Measurements from ENCODE around the gene UTP11. TPM values are rescaled to one million over a fixed set of nuclear protein-coding genes. Genes with fewer than 3 reads are reported as not detected.
A peak's percentile ranks its signal among the peaks of the same experiment; 100 is the strongest.

Gene UTP11
- total and polyA plus RNA-seq, 2 donors: 43.5 to 45.4 TPM

DNA sequence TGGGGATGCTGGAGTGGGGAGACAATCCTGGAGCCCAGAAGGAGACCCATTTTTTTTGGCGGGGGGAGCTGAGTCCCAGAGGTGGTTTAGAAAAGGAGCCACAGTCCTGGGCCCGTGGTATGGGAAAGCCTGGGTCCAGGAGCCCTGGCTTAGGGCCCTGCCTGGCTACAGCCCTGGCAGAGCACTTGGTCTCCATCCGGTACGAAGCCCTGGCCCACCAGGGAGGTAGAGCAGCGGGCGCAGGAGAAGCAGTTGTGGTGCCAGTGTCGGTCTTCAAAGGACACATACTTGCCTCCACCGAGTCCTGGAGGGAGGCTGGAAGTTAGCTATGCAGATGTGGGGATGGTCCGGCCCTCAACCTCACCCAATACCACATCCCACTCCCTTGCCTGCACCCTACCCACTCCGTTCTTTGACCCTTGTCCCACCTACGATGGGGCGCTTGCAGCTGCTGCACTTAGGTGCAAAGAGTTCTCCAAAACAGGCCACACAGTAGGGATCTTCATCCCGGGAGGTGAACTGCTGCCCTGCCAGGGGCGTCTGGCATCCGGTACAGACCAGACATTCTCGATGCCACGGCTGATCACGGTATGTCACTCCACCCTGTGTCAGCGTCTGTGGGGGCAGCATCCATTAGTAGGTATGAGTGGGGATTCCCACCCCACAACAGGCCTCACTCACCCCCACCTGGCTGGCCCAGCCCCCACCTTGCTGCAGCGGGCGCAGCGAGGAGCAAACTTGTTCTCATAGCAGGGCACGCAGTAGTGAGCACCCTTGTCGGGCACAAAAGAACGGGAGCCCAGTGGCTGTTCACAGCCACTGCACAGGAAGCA is 15.1 kb upstream of the UTP11 start:
- DNase-seq (ENCODE audit: extremely low spot score): no peak
- Histone ChIP-seq H3K4me3 (ENCODE audit: low read depth, low read length) (no peak overlapping the region), H3K27ac (ENCODE audit: low read depth) (peak overlapping the region; percentile 70), H3K4me1 (ENCODE audit: insufficient read depth) (no peaks in the 10 kb centered on the region), H3K36me3 (ENCODE audit: insufficient read depth) (no peaks in the 10 kb centered on the region)
- WGBS: 83% methylated on average over 25 of the region's 25 CpGs

DNA sequence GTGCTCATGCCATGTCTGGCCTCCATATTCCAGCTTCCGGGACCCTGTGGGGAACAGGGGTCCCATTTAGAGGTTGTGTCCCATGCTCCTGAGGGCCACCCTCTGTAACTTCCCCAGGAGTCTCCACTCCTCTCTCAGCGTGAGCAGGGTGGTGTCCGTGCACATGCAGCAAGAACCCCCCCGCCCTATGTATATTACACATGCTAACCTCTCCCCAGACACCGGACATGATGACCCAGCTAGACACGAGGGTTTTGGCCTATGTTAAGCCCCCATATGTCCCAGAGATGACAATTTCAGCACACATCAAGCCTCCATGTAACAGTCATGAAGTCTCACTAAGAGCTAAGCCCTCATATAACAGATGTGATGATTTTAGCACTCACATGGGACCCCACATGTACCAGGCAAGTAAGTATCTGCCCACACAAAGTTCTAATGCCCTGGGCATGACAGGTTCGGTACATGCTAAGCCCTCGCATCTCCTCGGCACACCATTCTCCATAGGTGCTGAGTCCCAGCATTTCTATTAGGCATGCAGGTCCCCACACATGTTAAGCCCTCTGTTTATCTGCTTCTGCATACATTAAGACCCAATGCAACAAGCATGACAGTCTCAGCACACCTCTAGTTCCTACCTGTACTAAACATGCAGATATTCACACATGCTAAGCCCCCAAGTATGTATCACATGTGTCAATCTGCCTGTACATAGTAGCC is 14.3 kb upstream of the UTP11 start:
- 80% methylated on average over 9 of the region's 9 CpGs for WGBS
- Histone ChIP-seq H3K4me1 (ENCODE audit: insufficient read depth) (no peaks in the 10 kb centered on the region), H3K4me3 (ENCODE audit: low read depth, low read length) (no peak overlapping the region), H3K27ac (ENCODE audit: low read depth) (no peak overlapping the region), H3K36me3 (ENCODE audit: insufficient read depth) (no peaks in the 10 kb centered on the region)
- no peak for DNase-seq (ENCODE audit: extremely low spot score)

DNA sequence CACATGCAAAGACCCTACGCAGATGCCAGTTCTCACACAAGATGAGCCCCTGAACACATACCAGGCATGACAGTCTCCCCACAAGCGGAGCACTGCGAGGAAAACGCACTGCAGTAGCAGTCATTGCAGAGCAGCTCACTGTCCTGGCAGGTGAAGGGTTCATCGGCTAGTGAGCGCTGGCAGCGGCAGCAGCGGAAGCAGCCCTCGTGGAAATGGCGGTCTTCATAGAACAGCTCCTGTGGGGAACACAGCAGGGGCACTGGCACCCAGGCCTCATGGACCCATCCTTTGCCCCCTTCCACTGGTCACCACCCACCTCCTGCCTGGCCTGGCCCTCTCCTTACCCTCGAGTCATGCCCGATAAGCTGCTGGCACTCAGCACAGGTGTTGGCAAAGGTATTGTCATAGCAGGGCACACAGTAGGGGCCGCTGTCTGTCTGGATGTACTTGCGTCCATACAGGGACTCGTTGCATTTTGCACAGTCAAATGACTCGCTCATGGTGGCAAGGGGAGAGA is 13.6 kb upstream of the UTP11 start:
- 65% methylated on average over 16 of the region's 16 CpGs for WGBS
- Histone ChIP-seq H3K27ac (ENCODE audit: low read depth) (peak overlapping the region; percentile 88), H3K4me3 (ENCODE audit: low read depth, low read length) (no peak overlapping the region), H3K4me1 (ENCODE audit: insufficient read depth) (no peaks in the 10 kb centered on the region), H3K36me3 (ENCODE audit: insufficient read depth) (no peaks in the 10 kb centered on the region)
- DNase-seq (ENCODE audit: extremely low spot score): no peak

DNA sequence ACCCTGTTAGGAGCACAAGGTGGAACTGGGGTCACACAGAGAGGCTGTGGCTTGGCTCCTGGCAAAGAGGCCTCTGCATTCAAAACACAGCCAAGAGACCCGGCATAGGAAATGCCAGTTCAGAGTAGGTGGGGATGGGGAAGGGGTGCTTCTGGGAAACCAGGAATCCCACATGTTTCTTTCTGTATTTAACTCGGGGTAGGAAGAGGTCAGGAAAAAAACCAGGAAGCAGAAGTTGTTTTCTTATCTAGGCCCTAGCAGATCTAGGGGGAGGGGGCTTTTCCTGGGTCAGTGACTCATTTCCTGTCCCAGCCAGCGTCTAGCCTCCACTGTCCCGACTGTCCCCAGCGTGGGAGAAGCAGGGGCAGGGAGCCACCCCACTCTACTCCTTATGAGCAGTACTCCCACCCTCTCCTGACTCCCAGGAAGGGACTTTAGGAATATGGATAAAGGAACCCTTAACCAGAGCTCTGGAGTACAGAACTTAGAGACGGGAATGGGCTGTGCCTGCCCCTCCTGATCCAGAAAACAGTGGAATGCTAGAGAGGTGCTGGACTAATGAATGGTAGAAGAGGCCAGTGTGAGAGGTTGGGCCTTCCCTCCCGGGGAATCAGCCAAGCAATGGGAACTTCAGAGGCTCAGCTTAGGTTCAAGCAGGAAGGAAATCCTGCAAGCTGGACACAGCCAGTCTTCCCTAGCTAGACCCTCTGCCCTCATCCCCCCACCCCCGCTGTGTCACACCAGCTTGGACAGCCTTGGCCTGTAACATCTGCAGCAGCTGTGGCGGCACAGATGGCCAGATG is 12.9 kb upstream of the UTP11 start:
- Histone ChIP-seq H3K4me1 (ENCODE audit: insufficient read depth) (no peaks in the 10 kb centered on the region), H3K36me3 (ENCODE audit: insufficient read depth) (no peaks in the 10 kb centered on the region), H3K4me3 (ENCODE audit: low read depth, low read length) (no peak overlapping the region), H3K27ac (ENCODE audit: low read depth) (peak overlapping the region; percentile 88)
- DNase-seq (ENCODE audit: extremely low spot score): peak; percentile 35
- WGBS: 9% methylated on average over 9 of the region's 9 CpGs

DNA sequence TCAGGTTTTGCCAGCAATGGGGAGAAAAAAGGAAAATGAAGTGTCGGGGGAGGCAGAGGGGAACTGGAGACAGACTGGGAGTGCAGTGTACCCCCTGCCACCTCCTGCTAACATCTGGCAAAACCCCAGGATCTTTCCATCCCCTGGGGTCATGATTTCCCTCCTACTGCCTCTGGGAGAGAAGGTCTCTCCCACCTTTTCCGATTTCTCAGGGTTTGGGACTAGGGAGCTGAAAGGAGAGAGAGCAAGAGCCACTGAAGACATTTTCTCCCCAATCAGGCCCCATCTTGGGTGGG is 12.4 kb upstream of the UTP11 start:
- Histone ChIP-seq H3K36me3 (ENCODE audit: insufficient read depth) (no peaks in the 10 kb centered on the region), H3K27ac (ENCODE audit: low read depth) (peak overlapping the region; percentile 88), H3K4me1 (ENCODE audit: insufficient read depth) (no peaks in the 10 kb centered on the region), H3K4me3 (ENCODE audit: low read depth, low read length) (no peak overlapping the region)
- WGBS: 31% methylated on average over 2 of the region's 2 CpGs
- no peak for DNase-seq (ENCODE audit: extremely low spot score)

DNA sequence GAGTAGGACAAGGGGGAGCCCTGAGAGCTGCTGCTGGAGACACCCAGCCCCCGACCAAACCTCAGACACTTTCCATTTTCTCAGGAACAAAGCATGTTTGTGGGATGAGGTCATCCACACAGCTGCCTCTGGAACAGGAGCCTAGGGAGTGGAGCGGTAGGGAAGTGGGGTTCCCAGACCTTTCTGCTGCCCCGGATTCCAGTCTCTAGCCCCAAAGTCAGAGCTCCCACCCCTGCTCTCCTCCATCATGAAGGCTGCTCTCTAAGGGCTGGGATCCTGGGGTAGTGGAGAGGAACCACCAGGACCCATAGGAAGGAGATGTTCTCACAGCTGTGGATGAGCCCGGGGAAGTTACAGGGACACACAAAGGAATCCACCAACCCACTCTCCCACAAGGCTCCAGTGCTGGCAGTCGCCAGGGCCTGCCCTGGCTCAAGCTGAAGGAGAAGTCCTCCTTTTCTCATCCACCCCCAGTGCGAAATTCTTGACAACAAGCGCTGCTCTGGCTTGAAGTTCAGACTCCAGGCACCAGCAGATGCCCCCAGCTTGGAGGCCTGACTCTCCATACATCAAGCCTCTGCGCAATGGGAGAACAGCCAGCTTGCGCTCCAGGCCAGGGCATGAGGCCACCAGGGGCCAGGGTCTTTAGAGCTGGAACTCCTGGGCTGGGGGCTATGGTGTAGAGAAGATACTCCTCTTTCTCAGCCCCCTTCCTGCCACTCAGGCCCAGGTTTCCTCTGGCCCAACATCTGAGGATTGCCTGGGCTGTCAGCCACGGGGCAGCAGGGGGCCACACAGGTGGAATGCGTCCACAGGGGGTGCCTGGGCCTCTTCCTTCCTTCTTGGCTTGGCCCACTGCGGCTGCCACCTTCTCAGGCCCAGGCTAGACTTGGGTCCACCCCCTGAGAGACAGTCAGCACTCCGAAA is 11.7 kb upstream of the UTP11 start:
- WGBS: 24% methylated on average over 13 of the region's 13 CpGs
- Histone ChIP-seq H3K27ac (ENCODE audit: low read depth) (peak overlapping the region; percentile 88), H3K36me3 (ENCODE audit: insufficient read depth) (no peaks in the 10 kb centered on the region), H3K4me3 (ENCODE audit: low read depth, low read length) (no peak overlapping the region), H3K4me1 (ENCODE audit: insufficient read depth) (no peaks in the 10 kb centered on the region)
- peak; percentile 36 for DNase-seq (ENCODE audit: extremely low spot score)

DNA sequence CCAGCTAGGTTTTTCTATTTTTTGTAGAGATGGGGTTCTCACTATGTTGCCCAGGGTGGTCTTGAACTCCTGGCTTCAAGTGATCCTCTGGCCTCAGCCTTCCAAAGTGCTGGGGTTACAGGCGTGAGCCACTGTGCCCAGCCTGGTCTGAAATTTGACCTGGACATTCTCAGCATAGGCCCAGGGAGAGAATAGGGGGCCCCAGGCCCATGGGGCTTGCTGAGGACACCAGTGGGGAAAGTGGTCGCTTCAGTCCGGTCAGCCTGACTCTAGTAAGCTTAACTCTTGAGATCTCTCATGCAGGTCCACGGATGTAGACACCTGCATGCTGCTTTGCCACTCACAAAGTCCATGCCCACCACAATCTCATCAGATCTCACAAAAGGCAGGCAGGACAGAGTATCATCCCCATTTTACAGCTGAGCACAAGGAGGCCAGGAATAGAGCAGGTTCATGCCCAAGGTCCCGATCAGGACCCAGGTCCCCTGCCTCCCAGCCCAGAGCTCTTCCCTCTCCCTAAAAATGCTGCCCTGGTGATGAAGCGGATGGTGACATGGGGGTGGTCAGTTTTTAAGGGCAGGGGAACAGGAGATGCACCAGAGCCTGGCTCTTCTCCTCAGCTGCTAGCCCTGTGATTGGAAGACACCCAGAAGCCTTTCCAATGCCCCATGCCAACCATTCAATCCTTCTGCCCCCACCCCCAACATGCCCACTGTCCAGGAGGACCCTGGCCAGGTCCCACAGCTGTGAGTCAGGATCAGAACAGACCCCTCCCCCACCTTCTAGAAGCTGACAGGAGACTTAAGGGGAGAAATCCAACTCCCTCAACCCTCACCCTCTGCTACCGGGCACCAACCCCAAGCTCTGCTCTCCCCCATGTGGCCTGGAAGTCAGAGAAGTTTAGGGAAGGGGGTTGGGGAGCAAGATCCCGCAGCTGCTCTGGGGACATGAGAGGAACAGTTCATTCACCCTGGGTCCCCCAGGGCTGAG is 9.0 kb upstream of the UTP11 start:
- 42% methylated on average over 8 of the region's 8 CpGs for WGBS

DNA sequence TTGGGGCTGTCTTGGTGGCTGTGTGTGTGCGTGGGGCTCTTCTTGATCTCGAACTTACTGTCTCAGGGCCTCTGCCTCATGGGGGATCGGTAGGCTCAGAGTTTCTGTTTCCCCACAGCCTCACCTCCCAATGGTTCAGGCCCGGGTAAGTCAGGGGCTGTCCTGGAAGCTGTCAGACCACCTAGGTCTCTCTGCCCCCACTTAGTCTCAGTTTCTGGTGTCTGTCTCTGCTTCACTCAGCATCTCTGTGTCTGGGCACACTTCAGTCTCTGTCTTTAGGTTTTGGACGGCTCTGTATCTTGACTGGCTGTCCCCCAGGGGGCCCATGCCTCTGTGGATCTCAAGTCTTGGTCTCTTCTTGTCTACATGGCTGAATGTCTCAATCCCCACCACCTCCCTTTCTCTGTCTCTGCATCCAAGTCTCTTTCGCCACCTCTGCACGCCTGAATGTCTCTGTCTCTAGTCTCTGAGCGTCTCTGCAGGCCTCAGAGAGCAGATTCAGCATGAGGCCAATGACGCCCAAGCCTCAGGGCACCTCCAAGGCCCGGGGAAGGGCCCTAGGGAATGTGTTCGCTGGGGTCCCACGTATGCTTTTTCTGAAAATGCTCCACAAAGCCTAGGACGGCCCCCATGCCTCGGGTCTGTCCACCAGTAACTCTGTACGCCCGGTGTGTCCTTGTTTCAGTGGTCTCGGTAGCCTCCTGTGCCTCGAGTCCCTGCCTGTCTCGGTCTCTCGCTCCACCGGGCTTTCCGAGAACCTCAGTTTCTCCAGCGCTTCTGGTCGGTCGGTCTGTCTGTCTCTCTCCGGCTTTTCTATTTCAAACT is 8.0 kb upstream of the UTP11 start:
- Histone ChIP-seq H3K27ac (ENCODE audit: low read depth) (peak overlapping the region; percentile 42), H3K4me3 (ENCODE audit: low read depth, low read length) (peak overlapping the region; percentile 88), H3K36me3 (ENCODE audit: insufficient read depth) (no peaks in the 10 kb centered on the region), H3K4me1 (ENCODE audit: insufficient read depth) (no peaks in the 10 kb centered on the region)
- 2% methylated on average over 26 of the region's 26 CpGs for WGBS
- DNase-seq (ENCODE audit: extremely low spot score): no peak

More for the DNA sequence above, 9.0 kb upstream of the UTP11 start:
- Histone ChIP-seq H3K27ac (ENCODE audit: low read depth) (no peak overlapping the region), H3K36me3 (ENCODE audit: insufficient read depth) (no peaks in the 10 kb centered on the region), H3K4me1 (ENCODE audit: insufficient read depth) (no peaks in the 10 kb centered on the region), H3K4me3 (ENCODE audit: low read depth, low read length) (peak overlapping the region; percentile 88)
- DNase-seq (ENCODE audit: extremely low spot score): no peak

DNA sequence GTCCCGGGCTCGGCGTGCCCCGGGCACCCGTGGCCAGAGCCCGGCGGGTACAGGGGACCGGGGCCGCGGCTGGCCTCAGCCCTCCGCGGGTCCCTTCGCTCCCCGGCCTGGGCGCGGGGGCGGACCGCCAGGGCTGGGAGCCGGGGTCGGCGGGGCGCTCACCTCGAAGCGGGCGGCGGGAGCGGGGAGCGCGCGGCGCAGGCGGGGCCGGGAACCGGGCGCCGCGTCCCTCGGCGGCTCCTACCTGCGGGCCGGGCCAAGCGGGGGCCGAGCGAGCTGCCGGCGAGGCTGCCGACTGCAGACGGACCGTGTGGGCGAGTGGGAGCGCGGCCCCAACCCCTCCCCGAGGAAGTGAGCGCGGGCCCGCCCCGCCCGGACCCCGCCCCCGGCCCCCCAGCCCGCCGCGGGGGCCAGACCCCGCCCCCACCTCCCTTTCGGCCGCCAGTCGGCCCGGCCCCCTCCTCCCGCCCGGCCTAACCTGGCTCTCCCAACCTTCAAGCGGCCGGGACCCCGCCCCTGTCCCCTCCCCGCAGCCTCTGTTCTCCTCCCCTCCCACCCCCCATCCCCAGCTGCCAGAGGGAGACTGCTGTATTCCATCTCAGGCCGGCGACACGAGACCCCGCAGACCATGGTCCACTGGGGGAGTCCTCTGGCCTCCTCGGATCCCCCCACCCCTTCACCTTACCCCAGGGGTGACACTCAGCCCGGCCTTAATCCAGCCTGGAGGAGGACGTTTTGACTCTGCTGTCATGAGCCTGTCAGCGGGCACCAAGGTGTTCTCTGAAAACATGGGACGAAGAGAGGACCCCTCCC is 7.1 kb upstream of the UTP11 start, which contains the start of gene FHL3:
Gene FHL3, minus strand, starts transcription at position 320 of the 813 bp plus-strand sequence. CDS start 6,102 bp downstream, outside the sequence.
- Histone ChIP-seq H3K36me3 (ENCODE audit: insufficient read depth) (no peaks in the 10 kb centered on the region), H3K27ac (ENCODE audit: low read depth) (peak within 1 kb of the TSS; percentile 67), H3K4me3 (ENCODE audit: low read depth, low read length) (peak within 1 kb of the TSS; percentile 88), H3K4me1 (ENCODE audit: insufficient read depth) (no peaks in the 10 kb centered on the region)
- no peak for DNase-seq (ENCODE audit: extremely low spot score)
- WGBS: 3% methylated on average over 78 of the region's 83 CpGs

DNA sequence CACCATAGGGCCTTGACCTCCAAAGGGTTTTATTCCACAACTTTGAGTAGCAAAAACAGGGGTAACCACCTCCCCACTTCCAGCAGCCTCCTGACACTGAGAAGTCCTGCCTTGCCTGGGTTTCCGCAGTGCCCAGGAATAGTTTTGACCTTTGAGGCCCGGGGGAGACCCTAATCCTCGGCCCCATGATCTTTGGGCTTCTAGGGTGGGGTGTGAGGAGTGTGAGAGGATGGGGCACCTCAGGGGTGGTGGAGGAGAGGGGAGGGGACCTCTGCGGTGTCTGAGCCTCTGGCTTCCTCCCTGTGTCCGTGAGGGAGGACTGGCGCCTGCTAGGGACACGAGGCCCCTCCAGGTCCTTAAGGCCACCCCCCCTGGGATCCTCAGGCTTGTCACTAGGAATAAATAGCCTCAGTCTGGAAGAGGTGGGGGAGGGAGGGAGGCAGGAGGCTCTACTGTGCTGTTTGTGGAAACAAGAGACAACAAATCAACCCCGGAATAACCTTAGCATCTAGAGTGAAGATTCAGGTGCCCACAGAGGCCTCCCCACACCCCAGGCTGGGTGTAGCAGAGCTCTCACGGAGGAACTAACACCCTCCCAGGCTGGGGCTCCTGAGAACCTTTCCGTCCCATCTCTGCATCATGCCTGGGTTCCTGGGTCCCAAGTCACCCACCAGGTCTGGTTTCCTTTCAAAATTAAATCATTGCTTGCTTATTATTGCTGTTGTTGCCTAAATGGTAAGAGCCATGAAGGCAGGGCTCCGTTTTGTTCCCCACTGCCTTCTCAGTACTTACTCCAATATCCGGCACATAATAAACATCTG is 6.3 kb upstream of the UTP11 start:
- H3K4me1 ChIP-seq (ENCODE audit: insufficient read depth): no peaks in the 10 kb centered on the region
- no peak for DNase-seq (ENCODE audit: extremely low spot score)
- WGBS: 69% methylated on average over 12 of the region's 12 CpGs

More for the DNA sequence above, 6.3 kb upstream of the UTP11 start:
- Histone ChIP-seq H3K36me3 (ENCODE audit: insufficient read depth) (no peaks in the 10 kb centered on the region), H3K4me3 (ENCODE audit: low read depth, low read length) (no peak overlapping the region), H3K27ac (ENCODE audit: low read depth) (peak overlapping the region; percentile 64)
